ENCODE data around the gene CEP104.

CEP104 gene

GRCh38 chr1:3880429-3881192 lies 23.6 kb upstream of the CEP104 start:
- H3K4me3 ChIP-seq (ENCODE audit: low read length in 2 of 2): peak overlapping the region in 1 of 2 donors; percentile 26
- no peak overlapping the region for H3K27ac ChIP-seq (replicated peaks; ENCODE audit: low read length)
- H3K9me3 ChIP-seq (replicated peaks in 1 of 2; ENCODE audit: control insufficient read depth in 2 of 2, insufficient read depth in 1 of 2, low read depth in 1 of 2, low read length in 2 of 2): peaks cover 7 to 10% of the 10 kb centered on the region in 2 donors
- no peak overlapping the region for H2BK120ac ChIP-seq (ENCODE audit: low read depth, low read length)
- no peak overlapping the region for H2AK5ac ChIP-seq (ENCODE audit: low read depth, low read length)
- H2BK15ac ChIP-seq (ENCODE audit: low read length): no peak overlapping the region
- no peak overlapping the region for H3K18ac ChIP-seq (ENCODE audit: low read length)
- H3K4me1 ChIP-seq (ENCODE audit: control insufficient read depth in 2 of 2, insufficient read depth in 1 of 2, low read depth in 1 of 2, low read length in 2 of 2): no peaks in the 10 kb centered on the region
- H3K4me2 ChIP-seq (ENCODE audit: insufficient read depth, low read length, poor library complexity, severe bottlenecking): no peak overlapping the region
- H4K8ac ChIP-seq (ENCODE audit: low read depth, low read length): no peak overlapping the region
- no peak overlapping the region for H2BK12ac ChIP-seq (ENCODE audit: low read length)
- H3K23ac ChIP-seq (ENCODE audit: low read depth, low read length, poor library complexity): peak overlapping the region; percentile 8
- H3K4ac ChIP-seq (ENCODE audit: low read length): no peak overlapping the region
- H3K79me1 ChIP-seq (ENCODE audit: low read depth, low read length): no peaks in the 10 kb centered on the region
- no peak overlapping the region for H3K14ac ChIP-seq (ENCODE audit: low read length)
- H3K27me3 ChIP-seq (ENCODE audit: control insufficient read depth in 3 of 3, insufficient read depth in 3 of 3, low read depth in 1 of 3, low read length in 3 of 3): no peaks in the 10 kb centered on the region
- no peak overlapping the region for H4K91ac ChIP-seq (ENCODE audit: low read depth, low read length, poor library complexity)
- H2BK5ac ChIP-seq (ENCODE audit: low read length): no peak overlapping the region
- peaks cover 0 to 18% of the 10 kb centered on the region in 2 donors for H3K36me3 ChIP-seq (replicated peaks in 1 of 2; ENCODE audit: control insufficient read depth in 2 of 2, insufficient read depth in 2 of 2, low read length in 2 of 2)
- no peak overlapping the region for H3K9ac ChIP-seq (ENCODE audit: low read depth, low read length, poor library complexity)
- H2AFZ ChIP-seq (ENCODE audit: low read length): no peak overlapping the region
- WGBS, 2 donors (ENCODE audit: extremely low coverage in 2 of 2, insufficient read length in 2 of 2, insufficient replicate concordance in 1 of 2): no CpG with 5 or more reads among the region's 20 CpGs
- no peak for DNase-seq (ENCODE audit: low spot score)

GRCh38 chr1:3879787-3880428 lies 22.9 kb upstream of the CEP104 start:
- Histone ChIP-seq H4K91ac (ENCODE audit: low read depth, low read length, poor library complexity) (no peak overlapping the region), H2AFZ (ENCODE audit: low read length) (no peak overlapping the region), H2BK15ac (ENCODE audit: low read length) (no peak overlapping the region), H2AK5ac (ENCODE audit: low read depth, low read length) (no peak overlapping the region), H3K14ac (ENCODE audit: low read length) (no peak overlapping the region), H3K18ac (ENCODE audit: low read length) (no peak overlapping the region), H3K9me3 (replicated peaks in 1 of 2; ENCODE audit: control insufficient read depth in 2 of 2, insufficient read depth in 1 of 2, low read depth in 1 of 2, low read length in 2 of 2) (peaks cover 7 to 10% of the 10 kb centered on the region in 2 donors), H3K27ac (replicated peaks; ENCODE audit: low read length) (no peak overlapping the region), H3K4ac (ENCODE audit: low read length) (no peak overlapping the region), H3K4me1 (ENCODE audit: control insufficient read depth in 2 of 2, insufficient read depth in 1 of 2, low read depth in 1 of 2, low read length in 2 of 2) (no peaks in the 10 kb centered on the region), H3K23ac (ENCODE audit: low read depth, low read length, poor library complexity) (no peak overlapping the region), H2BK5ac (ENCODE audit: low read length) (no peak overlapping the region), H2BK120ac (ENCODE audit: low read depth, low read length) (no peak overlapping the region), H4K8ac (ENCODE audit: low read depth, low read length) (no peak overlapping the region), H2BK12ac (ENCODE audit: low read length) (no peak overlapping the region), H3K27me3 (ENCODE audit: control insufficient read depth in 3 of 3, insufficient read depth in 3 of 3, low read depth in 1 of 3, low read length in 3 of 3) (no peaks in the 10 kb centered on the region), H3K4me3 (ENCODE audit: low read length in 2 of 2) (no peak overlapping the region), H3K4me2 (ENCODE audit: insufficient read depth, low read length, poor library complexity, severe bottlenecking) (no peak overlapping the region), H3K36me3 (replicated peaks in 1 of 2; ENCODE audit: control insufficient read depth in 2 of 2, insufficient read depth in 2 of 2, low read length in 2 of 2) (peaks cover 0 to 14% of the 10 kb centered on the region in 2 donors), H3K9ac (ENCODE audit: low read depth, low read length, poor library complexity) (no peak overlapping the region), H3K79me1 (ENCODE audit: low read depth, low read length) (no peaks in the 10 kb centered on the region)
- no CpG with 5 or more reads among the region's 9 CpGs for WGBS, 2 donors (ENCODE audit: extremely low coverage in 2 of 2, insufficient read length in 2 of 2, insufficient replicate concordance in 1 of 2)
- DNase-seq (ENCODE audit: low spot score): no peak

- H3K79me1 ChIP-seq (ENCODE audit: low read depth, low read length): no peaks in the 10 kb centered on the region
- no CpG with 5 or more reads among the region's 7 CpGs for WGBS, 2 donors (ENCODE audit: extremely low coverage in 2 of 2, insufficient read length in 2 of 2, insufficient replicate concordance in 1 of 2)
- no peak overlapping the region for H3K18ac ChIP-seq (ENCODE audit: low read length)
These were observed 22.1 kb upstream of the CEP104 start for GRCh38 chr1:3879099-3879498.

GRCh38 chr1:3876716-3877115 lies 19.7 kb upstream of the CEP104 start:
- H3K4ac ChIP-seq (ENCODE audit: low read length): no peak overlapping the region
- H3K79me1 ChIP-seq (ENCODE audit: low read depth, low read length): no peaks in the 10 kb centered on the region
- H3K4me3 ChIP-seq (ENCODE audit: low read length in 2 of 2): no peak overlapping the region
- no peak overlapping the region for H2BK15ac ChIP-seq (ENCODE audit: low read length)
- no peak overlapping the region for H2BK12ac ChIP-seq (ENCODE audit: low read length)
- no peak for DNase-seq (ENCODE audit: low spot score)
- no peak overlapping the region for H3K27ac ChIP-seq (replicated peaks; ENCODE audit: low read length)
- WGBS, 2 donors (ENCODE audit: extremely low coverage in 2 of 2, insufficient read length in 2 of 2, insufficient replicate concordance in 1 of 2): no CpG with 5 or more reads among the region's 16 CpGs
- H3K9ac ChIP-seq (ENCODE audit: low read depth, low read length, poor library complexity): no peak overlapping the region
- no peak overlapping the region for H4K91ac ChIP-seq (ENCODE audit: low read depth, low read length, poor library complexity)
- no peak overlapping the region for H3K14ac ChIP-seq (ENCODE audit: low read length)
- H2AK5ac ChIP-seq (ENCODE audit: low read depth, low read length): no peak overlapping the region
- H3K18ac ChIP-seq (ENCODE audit: low read length): no peak overlapping the region
- no peak overlapping the region for H3K4me2 ChIP-seq (ENCODE audit: insufficient read depth, low read length, poor library complexity, severe bottlenecking)
- H2BK120ac ChIP-seq (ENCODE audit: low read depth, low read length): no peak overlapping the region
- no peak overlapping the region for H4K8ac ChIP-seq (ENCODE audit: low read depth, low read length)
- peaks cover 5 to 13% of the 10 kb centered on the region in 2 donors for H3K36me3 ChIP-seq (replicated peaks in 1 of 2; ENCODE audit: control insufficient read depth in 2 of 2, insufficient read depth in 2 of 2, low read length in 2 of 2)
- no peaks in the 10 kb centered on the region for H3K27me3 ChIP-seq (ENCODE audit: control insufficient read depth in 3 of 3, insufficient read depth in 3 of 3, low read depth in 1 of 3, low read length in 3 of 3)
- H2AFZ ChIP-seq (ENCODE audit: low read length): no peak overlapping the region
- no peak overlapping the region for H2BK5ac ChIP-seq (ENCODE audit: low read length)
- no peak overlapping the region for H3K23ac ChIP-seq (ENCODE audit: low read depth, low read length, poor library complexity)
- peaks cover 7 to 10% of the 10 kb centered on the region in 2 donors for H3K9me3 ChIP-seq (replicated peaks in 1 of 2; ENCODE audit: control insufficient read depth in 2 of 2, insufficient read depth in 1 of 2, low read depth in 1 of 2, low read length in 2 of 2)
- no peaks in the 10 kb centered on the region for H3K4me1 ChIP-seq (ENCODE audit: control insufficient read depth in 2 of 2, insufficient read depth in 1 of 2, low read depth in 1 of 2, low read length in 2 of 2)

More at GRCh38 chr1:3879099-3879498, 22.1 kb upstream of the CEP104 start:
- no peak overlapping the region for H4K8ac ChIP-seq (ENCODE audit: low read depth, low read length)
- H3K27ac ChIP-seq (replicated peaks; ENCODE audit: low read length): no peak overlapping the region
- H3K36me3 ChIP-seq (replicated peaks in 1 of 2; ENCODE audit: control insufficient read depth in 2 of 2, insufficient read depth in 2 of 2, low read length in 2 of 2): peaks cover 3 to 7% of the 10 kb centered on the region in 2 donors
- no peak overlapping the region for H2BK5ac ChIP-seq (ENCODE audit: low read length)
- no peak overlapping the region for H3K14ac ChIP-seq (ENCODE audit: low read length)
- DNase-seq (ENCODE audit: low spot score): no peak
- no peaks in the 10 kb centered on the region for H3K4me1 ChIP-seq (ENCODE audit: control insufficient read depth in 2 of 2, insufficient read depth in 1 of 2, low read depth in 1 of 2, low read length in 2 of 2)
- no peak overlapping the region for H3K4ac ChIP-seq (ENCODE audit: low read length)
- H3K4me3 ChIP-seq (ENCODE audit: low read length in 2 of 2): no peak overlapping the region
- no peak overlapping the region for H2BK12ac ChIP-seq (ENCODE audit: low read length)
- no peak overlapping the region for H3K23ac ChIP-seq (ENCODE audit: low read depth, low read length, poor library complexity)
- H4K91ac ChIP-seq (ENCODE audit: low read depth, low read length, poor library complexity): no peak overlapping the region
- H3K27me3 ChIP-seq (ENCODE audit: control insufficient read depth in 3 of 3, insufficient read depth in 3 of 3, low read depth in 1 of 3, low read length in 3 of 3): no peaks in the 10 kb centered on the region
- no peak overlapping the region for H3K4me2 ChIP-seq (ENCODE audit: insufficient read depth, low read length, poor library complexity, severe bottlenecking)
- no peak overlapping the region for H2AK5ac ChIP-seq (ENCODE audit: low read depth, low read length)
- H2AFZ ChIP-seq (ENCODE audit: low read length): no peak overlapping the region
- peaks cover 7 to 10% of the 10 kb centered on the region in 2 donors for H3K9me3 ChIP-seq (replicated peaks in 1 of 2; ENCODE audit: control insufficient read depth in 2 of 2, insufficient read depth in 1 of 2, low read depth in 1 of 2, low read length in 2 of 2)
- no peak overlapping the region for H2BK120ac ChIP-seq (ENCODE audit: low read depth, low read length)
- no peak overlapping the region for H2BK15ac ChIP-seq (ENCODE audit: low read length)
- no peak overlapping the region for H3K9ac ChIP-seq (ENCODE audit: low read depth, low read length, poor library complexity)

Measured in neuronal stem cell (in vitro differentiated cells).